ENCODE measurements around the gene TNPO3.

TNPO3 gene

DNA sequence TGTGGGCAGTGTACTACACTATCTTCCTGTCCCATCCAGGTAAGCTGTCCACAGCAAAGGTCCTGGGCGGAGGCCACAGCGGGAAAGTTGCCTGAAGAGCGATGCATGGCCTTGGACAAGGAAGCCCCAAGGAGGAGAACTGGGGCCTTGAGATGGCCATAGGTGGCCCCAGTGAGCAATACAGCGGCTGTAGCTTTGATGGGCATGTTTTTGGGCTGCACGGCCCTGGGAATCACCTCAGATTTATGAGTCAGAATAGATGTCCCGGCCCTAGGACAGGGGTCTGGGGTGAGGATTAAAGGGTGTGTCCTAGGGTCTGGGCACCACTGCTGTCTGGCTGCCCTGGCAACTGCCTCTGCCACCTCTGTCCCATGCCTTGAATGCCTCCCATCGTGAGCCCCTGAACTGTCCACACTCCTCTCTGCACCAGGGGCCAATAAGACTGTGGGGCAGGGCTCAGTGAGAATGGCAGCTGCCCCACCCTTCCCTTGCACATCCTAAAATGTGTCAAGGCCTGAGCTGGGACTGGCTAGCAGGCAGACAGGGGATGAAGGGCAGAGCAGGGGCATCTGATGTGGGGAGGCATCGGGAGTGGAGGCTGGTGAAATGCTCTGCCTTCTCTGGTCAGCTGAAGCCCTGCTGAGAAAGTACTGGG, 126.6 kb downstream of the TNPO3 start:
- no peak overlapping the region for H2BK15ac ChIP-seq (ENCODE audit: low read length)
- peak overlapping the region; percentile 51 for H3K9ac ChIP-seq (ENCODE audit: low read depth, low read length, poor library complexity)
- no peak overlapping the region for H3K4ac ChIP-seq (ENCODE audit: low read length)
- no peak for DNase-seq (ENCODE audit: low spot score)
- H3K14ac ChIP-seq (ENCODE audit: low read length) = no peak overlapping the region
- no peak overlapping the region for H2BK12ac ChIP-seq (ENCODE audit: low read length)
- H3K18ac ChIP-seq (ENCODE audit: low read length) = no peak overlapping the region
- H2BK120ac ChIP-seq (ENCODE audit: low read depth, low read length) = no peak overlapping the region
- no peak overlapping the region for H2AK5ac ChIP-seq (ENCODE audit: low read depth, low read length)
- H3K36me3 ChIP-seq (replicated peaks in 1 of 2; ENCODE audit: control insufficient read depth in 2 of 2, insufficient read depth in 2 of 2, low read length in 2 of 2) = no peaks in the 10 kb centered on the region
- no peak overlapping the region for H3K27ac ChIP-seq (replicated peaks; ENCODE audit: low read length)
- H3K9me3 ChIP-seq (replicated peaks in 1 of 2; ENCODE audit: control insufficient read depth in 2 of 2, insufficient read depth in 1 of 2, low read depth in 1 of 2, low read length in 2 of 2) = peaks cover 0 to 1% of the 10 kb centered on the region in 2 donors
- H2BK5ac ChIP-seq (ENCODE audit: low read length) = no peak overlapping the region
- H2AFZ ChIP-seq (ENCODE audit: low read length) = no peak overlapping the region
- H3K27me3 ChIP-seq (ENCODE audit: control insufficient read depth in 3 of 3, insufficient read depth in 3 of 3, low read depth in 1 of 3, low read length in 3 of 3) = peaks cover 0 to 55% (median 2%) of the 10 kb centered on the region in 3 experiments
- H3K4me1 ChIP-seq (ENCODE audit: control insufficient read depth in 2 of 2, insufficient read depth in 1 of 2, low read depth in 1 of 2, low read length in 2 of 2) = no peaks in the 10 kb centered on the region
- no peak overlapping the region for H3K4me2 ChIP-seq (ENCODE audit: insufficient read depth, low read length, poor library complexity, severe bottlenecking)
- no peaks in the 10 kb centered on the region for H3K79me1 ChIP-seq (ENCODE audit: low read depth, low read length)
- H3K4me3 ChIP-seq (ENCODE audit: low read length in 2 of 2) = no peak overlapping the region
- no peak overlapping the region for H4K8ac ChIP-seq (ENCODE audit: low read depth, low read length)
- WGBS, 2 donors (ENCODE audit: extremely low coverage in 2 of 2, insufficient read length in 2 of 2, insufficient replicate concordance in 1 of 2) = no CpG with 5 or more reads among the region's 8 CpGs
- H4K91ac ChIP-seq (ENCODE audit: low read depth, low read length, poor library complexity) = no peak overlapping the region
- no peak overlapping the region for H3K23ac ChIP-seq (ENCODE audit: low read depth, low read length, poor library complexity)

DNA sequence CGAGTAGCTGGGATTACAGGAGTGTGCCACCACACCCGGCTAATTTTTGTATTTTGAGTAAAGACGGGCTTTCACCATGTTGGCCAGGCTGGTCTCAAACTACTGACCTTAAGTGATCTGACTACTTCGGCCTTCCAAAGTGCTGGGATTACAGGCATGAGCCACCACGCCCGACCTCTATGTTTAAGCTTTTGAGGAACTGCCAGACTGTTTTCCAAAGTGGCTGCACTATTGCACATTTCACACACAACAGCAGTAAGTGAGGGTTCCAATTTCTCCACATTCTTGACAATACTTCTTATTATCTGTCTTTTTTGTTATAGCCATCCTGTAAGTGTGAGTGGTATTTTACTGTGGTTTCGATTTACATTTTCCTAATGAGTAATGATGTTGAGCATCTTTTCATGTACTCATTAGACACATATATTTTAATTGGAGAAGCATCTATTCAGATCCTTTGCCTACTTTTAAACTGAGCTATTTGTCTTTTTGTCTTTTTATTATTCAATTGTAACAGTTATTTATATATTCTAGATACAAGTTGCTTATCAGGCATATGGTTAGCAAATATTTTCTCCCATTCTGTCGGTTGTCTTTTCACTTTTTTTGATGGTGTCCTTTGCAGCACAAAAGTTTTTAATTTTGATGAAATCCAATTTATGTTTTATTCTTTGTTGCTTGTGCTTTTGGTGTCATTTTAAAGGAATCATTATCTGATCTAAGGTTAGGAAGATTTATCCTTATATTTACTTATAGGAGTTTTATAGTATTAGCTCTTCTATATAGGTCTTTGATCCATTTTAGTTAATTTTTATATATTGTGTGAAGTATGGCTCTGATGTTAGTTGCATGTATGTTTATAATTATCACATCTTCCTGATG, 130.0 kb downstream of the TNPO3 start:
- Histone ChIP-seq H3K9me3 (replicated peaks in 1 of 2; ENCODE audit: control insufficient read depth in 2 of 2, insufficient read depth in 1 of 2, low read depth in 1 of 2, low read length in 2 of 2) (peaks cover 0 to 1% of the 10 kb centered on the region in 2 donors), H3K9ac (ENCODE audit: low read depth, low read length, poor library complexity) (no peak overlapping the region), H2AFZ (ENCODE audit: low read length) (no peak overlapping the region), H3K14ac (ENCODE audit: low read length) (no peak overlapping the region), H3K36me3 (replicated peaks in 1 of 2; ENCODE audit: control insufficient read depth in 2 of 2, insufficient read depth in 2 of 2, low read length in 2 of 2) (no peaks in the 10 kb centered on the region), H3K18ac (ENCODE audit: low read length) (no peak overlapping the region), H2BK15ac (ENCODE audit: low read length) (no peak overlapping the region), H3K4ac (ENCODE audit: low read length) (no peak overlapping the region), H3K4me2 (ENCODE audit: insufficient read depth, low read length, poor library complexity, severe bottlenecking) (no peak overlapping the region), H2BK12ac (ENCODE audit: low read length) (no peak overlapping the region), H4K8ac (ENCODE audit: low read depth, low read length) (no peak overlapping the region), H2AK5ac (ENCODE audit: low read depth, low read length) (no peak overlapping the region), H3K4me3 (ENCODE audit: low read length in 2 of 2) (no peak overlapping the region), H3K27me3 (ENCODE audit: control insufficient read depth in 3 of 3, insufficient read depth in 3 of 3, low read depth in 1 of 3, low read length in 3 of 3) (peaks cover 0 to 62% (median 0%) of the 10 kb centered on the region in 3 experiments), H3K4me1 (ENCODE audit: control insufficient read depth in 2 of 2, insufficient read depth in 1 of 2, low read depth in 1 of 2, low read length in 2 of 2) (peaks cover 0 to 7% of the 10 kb centered on the region in 2 donors), H2BK120ac (ENCODE audit: low read depth, low read length) (no peak overlapping the region), H3K23ac (ENCODE audit: low read depth, low read length, poor library complexity) (no peak overlapping the region), H2BK5ac (ENCODE audit: low read length) (no peak overlapping the region), H4K91ac (ENCODE audit: low read depth, low read length, poor library complexity) (no peak overlapping the region), H3K79me1 (ENCODE audit: low read depth, low read length) (no peaks in the 10 kb centered on the region), H3K27ac (replicated peaks; ENCODE audit: low read length) (no peak overlapping the region)
- WGBS, 2 donors (ENCODE audit: extremely low coverage in 2 of 2, insufficient read length in 2 of 2, insufficient replicate concordance in 1 of 2) = no CpG with 5 or more reads among the region's 8 CpGs
- no peak for DNase-seq (ENCODE audit: low spot score)

DNA sequence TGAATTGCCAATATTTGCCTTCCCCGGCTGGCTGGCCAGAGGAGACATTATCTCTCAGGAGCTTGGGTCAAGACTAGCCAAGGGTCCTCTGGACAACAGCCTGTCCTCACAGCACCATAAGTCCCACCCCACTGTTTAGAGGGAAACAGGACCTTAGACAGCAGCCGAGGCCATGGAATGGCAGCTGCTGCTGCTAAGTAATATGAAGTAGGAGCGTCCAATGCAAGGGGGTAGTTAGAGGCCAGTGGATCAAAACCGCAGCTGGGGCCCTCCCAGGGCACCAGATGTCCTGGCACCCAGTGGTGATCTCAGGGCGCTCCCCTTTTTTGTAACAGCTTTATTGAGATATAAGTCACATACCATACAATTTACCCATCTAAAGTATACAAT, 131.5 kb downstream of the TNPO3 start:
- peak overlapping the region; percentile 6 for H2AK5ac ChIP-seq (ENCODE audit: low read depth, low read length)
- no peak overlapping the region for H3K23ac ChIP-seq (ENCODE audit: low read depth, low read length, poor library complexity)
- no peak overlapping the region for H4K91ac ChIP-seq (ENCODE audit: low read depth, low read length, poor library complexity)
- DNase-seq (ENCODE audit: low spot score) = no peak
- no peak overlapping the region for H2BK12ac ChIP-seq (ENCODE audit: low read length)
- H3K18ac ChIP-seq (ENCODE audit: low read length) = no peak overlapping the region
- no peak overlapping the region for H2BK5ac ChIP-seq (ENCODE audit: low read length)
- peaks cover 0 to 63% (median under 1%) of the 10 kb centered on the region in 3 experiments for H3K27me3 ChIP-seq (ENCODE audit: control insufficient read depth in 3 of 3, insufficient read depth in 3 of 3, low read depth in 1 of 3, low read length in 3 of 3)
- H3K79me1 ChIP-seq (ENCODE audit: low read depth, low read length) = no peaks in the 10 kb centered on the region
- no peak overlapping the region for H2BK15ac ChIP-seq (ENCODE audit: low read length)
- WGBS, 2 donors (ENCODE audit: extremely low coverage in 2 of 2, insufficient read length in 2 of 2, insufficient replicate concordance in 1 of 2) = no CpG with 5 or more reads among the region's 5 CpGs
- no peak overlapping the region for H3K27ac ChIP-seq (replicated peaks; ENCODE audit: low read length)
- H3K9me3 ChIP-seq (replicated peaks in 1 of 2; ENCODE audit: control insufficient read depth in 2 of 2, insufficient read depth in 1 of 2, low read depth in 1 of 2, low read length in 2 of 2) = peaks cover 0 to 3% of the 10 kb centered on the region in 2 donors
- no peaks in the 10 kb centered on the region for H3K36me3 ChIP-seq (replicated peaks in 1 of 2; ENCODE audit: control insufficient read depth in 2 of 2, insufficient read depth in 2 of 2, low read length in 2 of 2)
- H3K4me3 ChIP-seq (ENCODE audit: low read length in 2 of 2) = no peak overlapping the region
- H4K8ac ChIP-seq (ENCODE audit: low read depth, low read length) = no peak overlapping the region
- no peak overlapping the region for H3K4ac ChIP-seq (ENCODE audit: low read length)
- H3K9ac ChIP-seq (ENCODE audit: low read depth, low read length, poor library complexity) = no peak overlapping the region
- no peak overlapping the region for H3K4me2 ChIP-seq (ENCODE audit: insufficient read depth, low read length, poor library complexity, severe bottlenecking)
- no peak overlapping the region for H2BK120ac ChIP-seq (ENCODE audit: low read depth, low read length)
- peak overlapping the region; percentile 71 for H3K14ac ChIP-seq (ENCODE audit: low read length)
- peaks cover 0 to 7% of the 10 kb centered on the region in 2 donors for H3K4me1 ChIP-seq (ENCODE audit: control insufficient read depth in 2 of 2, insufficient read depth in 1 of 2, low read depth in 1 of 2, low read length in 2 of 2)
- H2AFZ ChIP-seq (ENCODE audit: low read length) = no peak overlapping the region

Data from neuronal stem cell (in vitro differentiated cells).